AG09309 (cell line): ENCODE data around the gene BLM.

Experiments used
- DNase-seq: peaks from one replicate; pipeline ENCODE4 v3.0.0-alpha.2; 2010; ENCODE audit warnings: low read depth
- H3K4me3 ChIP-seq: 2 replicates; pipeline ENCODE4 v1.5.1; 2011; ENCODE audit warnings: mild to moderate bottlenecking, low read depth, low read length, moderate library complexity; ENCODE audit not compliant: control insufficient read depth
- CTCF ChIP-seq: IDR thresholded peaks from 2 replicates; pipeline ENCODE4 v1.5.1; 2011; ENCODE audit warnings: mild to moderate bottlenecking, low read depth, low read length, inconsistent platforms; ENCODE audit not compliant: insufficient read depth, control insufficient read depth; ENCODE audit errors: missing control alignments

Gene BLM

GRCh38 chr15:90677807-90678790 lies 39.0 kb upstream of the BLM start:
- DNase-seq: no peak
- no peak for TF ChIP-seq CTCF
- H3K4me3 ChIP-seq: no peak overlapping the region

- TF ChIP-seq CTCF: no peak
- no peak for DNase-seq
- no peak overlapping the region for H3K4me3 ChIP-seq
Measured at GRCh38 chr15:90679959-90680358, 37.2 kb upstream of the BLM start.

GRCh38 chr15:90680371-90680935 lies 36.7 kb upstream of the BLM start:
- DNase-seq: peak; percentile 92
- TF ChIP-seq CTCF: no peak
- H3K4me3 ChIP-seq: no peak overlapping the region

GRCh38 chr15:90681056-90681455 lies 36.1 kb upstream of the BLM start:
- no peak for DNase-seq
- no peak for TF ChIP-seq CTCF
- H3K4me3 ChIP-seq: no peak overlapping the region

GRCh38 chr15:90681480-90681879 lies 35.7 kb upstream of the BLM start:
- no peak for TF ChIP-seq CTCF
- DNase-seq: peak; percentile 57
- H3K4me3 ChIP-seq: no peak overlapping the region

GRCh38 chr15:90683371-90683770 lies 33.8 kb upstream of the BLM start:
- no peak for DNase-seq

More at GRCh38 chr15:90683371-90683770, 33.8 kb upstream of the BLM start:
- H3K4me3 ChIP-seq: no peak overlapping the region
- TF ChIP-seq CTCF: no peak
